Nephron (organoid): ENCODE measurements around the gene CCDC106.

Experiments used
- H3K27ac Mint-ChIP-seq, 3 experiments: 2 replicates each; pipeline ENCODE4 v1.8.0; 2020; ENCODE audit warnings: mixed read lengths in 3 of 3, mild to moderate bottlenecking in 2 of 3, moderate library complexity in 1 of 3
- H3K27me3 Mint-ChIP-seq: 2 replicates; pipeline ENCODE4 v1.8.0; 2021; ENCODE audit warnings: low read depth, mild to moderate bottlenecking, moderate library complexity, mixed read lengths
- H3K36me3 Mint-ChIP-seq: 2 replicates; pipeline ENCODE4 v1.8.0; 2020; ENCODE audit warnings: low read depth, mixed read lengths
- H3K4me1 Mint-ChIP-seq: 2 replicates; pipeline ENCODE4 v1.8.0; 2020; ENCODE audit warnings: mixed read lengths
- H3K4me3 Mint-ChIP-seq, 3 experiments: 2 replicates each; pipeline ENCODE4 v1.8.0; 2020; ENCODE audit warnings: mild to moderate bottlenecking in 3 of 3, mixed read lengths in 3 of 3, moderate library complexity in 2 of 3
- H3K9me3 Mint-ChIP-seq: 2 replicates; pipeline ENCODE4 v1.8.0; 2020; ENCODE audit warnings: mixed read lengths
- TF ChIP-seq, protein P1 (sequence below), 3 experiments: fragments of 200-600 bp; sonication (generic); IDR thresholded peaks; one replicate each; pipeline ENCODE4 v1.5.0; 2021; ENCODE audit warnings: antibody characterized with exemption in 3 of 3; ENCODE audit not compliant: unreplicated experiment in 3 of 3

The CCDC106 gene

DNA sequence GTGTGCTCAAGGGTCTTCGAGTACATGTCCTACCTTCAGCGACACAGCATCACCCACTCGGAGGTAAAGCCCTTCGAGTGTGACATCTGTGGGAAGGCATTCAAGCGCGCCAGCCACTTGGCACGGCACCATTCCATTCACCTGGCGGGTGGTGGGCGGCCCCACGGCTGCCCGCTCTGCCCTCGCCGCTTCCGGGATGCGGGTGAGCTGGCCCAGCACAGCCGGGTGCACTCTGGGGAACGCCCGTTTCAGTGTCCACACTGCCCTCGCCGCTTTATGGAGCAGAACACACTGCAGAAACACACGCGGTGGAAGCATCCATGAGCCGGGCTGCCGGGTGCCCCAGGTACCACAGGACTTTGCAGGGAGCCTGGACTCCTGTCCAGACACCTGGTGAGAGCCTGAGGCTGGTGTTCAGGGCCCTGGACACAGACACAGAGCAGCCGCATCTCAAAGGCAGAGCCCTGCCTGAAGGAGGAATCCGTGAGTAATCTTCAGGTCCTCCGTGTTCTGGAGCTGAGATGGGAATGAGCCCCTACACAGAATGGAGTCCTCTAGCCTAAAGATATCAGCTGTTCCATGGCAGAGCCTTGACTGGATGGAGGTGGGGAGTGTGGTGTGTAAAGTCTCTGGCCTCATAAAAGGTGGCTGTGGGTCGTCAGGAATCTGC, 3.0 kb upstream of the CCDC106 start:
- Mint-ChIP-seq H3K27me3 (no peaks in the 10 kb centered on the region), H3K4me3 (peak overlapping the region; percentile 91 to 94 (median 92)), H3K36me3 (peaks cover 14% of the 10 kb centered on the region), H3K4me1 (peaks cover 48% of the 10 kb centered on the region), H3K9me3 (no peaks in the 10 kb centered on the region), H3K27ac (peak overlapping the region in 2 of 3 experiments; percentile 45 to 84)
- TF ChIP-seq, protein P1, sequence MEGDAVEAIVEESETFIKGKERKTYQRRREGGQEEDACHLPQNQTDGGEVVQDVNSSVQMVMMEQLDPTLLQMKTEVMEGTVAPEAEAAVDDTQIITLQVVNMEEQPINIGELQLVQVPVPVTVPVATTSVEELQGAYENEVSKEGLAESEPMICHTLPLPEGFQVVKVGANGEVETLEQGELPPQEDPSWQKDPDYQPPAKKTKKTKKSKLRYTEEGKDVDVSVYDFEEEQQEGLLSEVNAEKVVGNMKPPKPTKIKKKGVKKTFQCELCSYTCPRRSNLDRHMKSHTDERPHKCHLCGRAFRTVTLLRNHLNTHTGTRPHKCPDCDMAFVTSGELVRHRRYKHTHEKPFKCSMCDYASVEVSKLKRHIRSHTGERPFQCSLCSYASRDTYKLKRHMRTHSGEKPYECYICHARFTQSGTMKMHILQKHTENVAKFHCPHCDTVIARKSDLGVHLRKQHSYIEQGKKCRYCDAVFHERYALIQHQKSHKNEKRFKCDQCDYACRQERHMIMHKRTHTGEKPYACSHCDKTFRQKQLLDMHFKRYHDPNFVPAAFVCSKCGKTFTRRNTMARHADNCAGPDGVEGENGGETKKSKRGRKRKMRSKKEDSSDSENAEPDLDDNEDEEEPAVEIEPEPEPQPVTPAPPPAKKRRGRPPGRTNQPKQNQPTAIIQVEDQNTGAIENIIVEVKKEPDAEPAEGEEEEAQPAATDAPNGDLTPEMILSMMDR (IDR thresholded peaks at IDR 0.05; ENCODE audit: unreplicated experiment in 3 of 3) = no peak

DNA sequence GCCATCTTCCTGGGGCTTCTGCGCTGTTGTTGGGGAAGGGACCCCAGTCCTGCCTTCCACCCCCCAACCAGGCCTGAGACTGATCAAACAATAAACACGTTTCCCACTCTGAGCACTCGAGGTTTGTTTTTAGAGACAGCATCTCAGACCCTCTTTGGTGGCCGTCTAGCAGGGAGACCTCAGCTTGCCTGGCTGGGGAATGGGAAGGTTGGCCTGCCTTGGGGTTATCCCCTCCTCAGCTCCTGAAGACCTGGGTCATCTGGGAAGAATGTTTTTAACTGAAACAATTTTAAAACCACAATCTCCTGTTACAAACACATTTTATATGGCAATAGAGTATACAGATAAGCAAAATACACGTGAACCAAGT, 2.5 kb upstream of the CCDC106 start:
- Mint-ChIP-seq H3K27me3 (no peaks in the 10 kb centered on the region), H3K9me3 (no peaks in the 10 kb centered on the region), H3K27ac (peak overlapping the region in 2 of 3 experiments; percentile 45 to 55), H3K4me3 (peak overlapping the region; percentile 62 to 82 (median 78)), H3K36me3 (peaks cover 15% of the 10 kb centered on the region), H3K4me1 (peaks cover 50% of the 10 kb centered on the region)
- TF ChIP-seq, protein P1 (IDR thresholded peaks at IDR 0.05; ENCODE audit: unreplicated experiment in 3 of 3) = no peak

DNA sequence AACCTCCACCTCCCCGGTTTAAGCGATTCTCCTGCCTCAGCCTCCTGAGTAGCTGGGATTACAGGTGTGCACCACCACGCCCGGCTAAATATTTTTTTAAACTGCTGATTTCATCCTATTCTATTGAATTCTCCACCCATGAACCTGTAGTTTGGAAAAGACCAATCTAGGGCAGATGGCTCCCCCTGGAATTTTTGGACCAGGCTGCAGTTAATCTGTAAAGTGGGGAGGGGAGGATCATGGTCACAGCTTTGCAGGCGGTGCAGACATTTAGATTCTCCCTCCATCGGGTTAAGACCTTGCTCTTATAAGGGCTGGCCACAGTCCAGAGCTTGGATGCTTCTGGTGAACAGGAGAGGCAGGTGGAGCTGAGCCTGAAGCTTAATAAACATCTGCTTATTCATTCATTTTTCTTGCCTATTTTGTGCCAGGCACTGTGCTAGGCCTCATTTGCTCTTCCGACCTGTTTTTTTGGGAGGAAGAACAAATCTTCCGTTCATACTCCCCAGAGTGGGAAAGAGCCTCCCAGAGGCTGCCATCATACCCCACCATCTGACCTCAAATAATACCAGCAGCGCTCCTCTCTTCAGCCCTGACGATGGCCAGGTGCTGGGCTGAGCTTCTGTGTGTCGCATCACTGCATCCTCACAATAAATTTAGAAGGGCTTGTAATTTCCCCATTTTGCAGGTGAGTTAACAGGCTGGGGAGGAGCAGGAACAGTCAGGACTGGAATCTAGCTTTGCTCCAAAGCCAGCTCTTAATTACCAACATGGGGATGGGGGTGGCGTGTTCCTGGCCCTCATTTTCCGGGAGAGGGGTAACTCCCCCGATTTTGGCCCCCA, 902 bp upstream of the CCDC106 start:
- Mint-ChIP-seq H3K27me3 (no peaks in the 10 kb centered on the region), H3K36me3 (peaks cover 22% of the 10 kb centered on the region), H3K27ac (peak overlapping the region; percentile 92 to 97 (median 93)), H3K9me3 (no peaks in the 10 kb centered on the region), H3K4me3 (peak overlapping the region; percentile 92 to 94 (median 93)), H3K4me1 (peaks cover 46% of the 10 kb centered on the region)
- TF ChIP-seq, protein P1 (IDR thresholded peaks at IDR 0.05; ENCODE audit: unreplicated experiment in 3 of 3) = no peak

DNA sequence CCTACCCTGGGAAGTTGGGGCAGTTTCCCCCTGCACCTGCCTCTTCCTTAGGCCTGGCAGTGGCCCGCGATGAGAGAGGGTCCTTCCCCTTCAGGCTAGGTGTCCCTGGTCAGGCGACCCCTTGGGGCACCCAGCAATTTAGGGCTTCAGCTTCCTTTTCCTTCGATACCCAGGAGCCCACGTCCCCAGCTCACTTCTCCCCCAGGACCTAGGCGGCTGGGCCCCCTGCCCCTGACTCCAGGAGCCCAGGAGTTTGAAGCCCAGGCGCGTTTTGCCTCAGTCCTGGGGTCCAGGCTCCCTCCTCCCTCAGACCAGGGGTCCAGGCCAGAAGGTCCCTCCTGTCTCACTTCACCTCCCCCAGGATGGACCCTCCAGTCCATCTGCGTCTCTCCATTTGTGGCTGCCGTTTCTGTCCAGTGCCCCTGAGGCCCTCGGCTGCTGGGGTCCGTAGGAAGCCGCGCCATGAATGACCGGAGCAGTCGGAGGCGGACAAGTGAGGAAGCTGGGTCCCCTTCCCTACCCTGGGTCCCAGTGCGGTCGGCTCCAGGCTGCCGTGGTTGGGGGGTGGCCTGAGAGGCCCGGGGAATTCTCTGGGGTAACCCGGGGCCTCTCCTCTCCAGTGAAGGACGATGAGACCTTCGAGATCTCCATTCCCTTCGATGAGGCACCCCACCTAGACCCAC, 714 bp downstream of the CCDC106 start:
- H3K9me3 Mint-ChIP-seq = no peaks in the 10 kb centered on the region

DNA sequence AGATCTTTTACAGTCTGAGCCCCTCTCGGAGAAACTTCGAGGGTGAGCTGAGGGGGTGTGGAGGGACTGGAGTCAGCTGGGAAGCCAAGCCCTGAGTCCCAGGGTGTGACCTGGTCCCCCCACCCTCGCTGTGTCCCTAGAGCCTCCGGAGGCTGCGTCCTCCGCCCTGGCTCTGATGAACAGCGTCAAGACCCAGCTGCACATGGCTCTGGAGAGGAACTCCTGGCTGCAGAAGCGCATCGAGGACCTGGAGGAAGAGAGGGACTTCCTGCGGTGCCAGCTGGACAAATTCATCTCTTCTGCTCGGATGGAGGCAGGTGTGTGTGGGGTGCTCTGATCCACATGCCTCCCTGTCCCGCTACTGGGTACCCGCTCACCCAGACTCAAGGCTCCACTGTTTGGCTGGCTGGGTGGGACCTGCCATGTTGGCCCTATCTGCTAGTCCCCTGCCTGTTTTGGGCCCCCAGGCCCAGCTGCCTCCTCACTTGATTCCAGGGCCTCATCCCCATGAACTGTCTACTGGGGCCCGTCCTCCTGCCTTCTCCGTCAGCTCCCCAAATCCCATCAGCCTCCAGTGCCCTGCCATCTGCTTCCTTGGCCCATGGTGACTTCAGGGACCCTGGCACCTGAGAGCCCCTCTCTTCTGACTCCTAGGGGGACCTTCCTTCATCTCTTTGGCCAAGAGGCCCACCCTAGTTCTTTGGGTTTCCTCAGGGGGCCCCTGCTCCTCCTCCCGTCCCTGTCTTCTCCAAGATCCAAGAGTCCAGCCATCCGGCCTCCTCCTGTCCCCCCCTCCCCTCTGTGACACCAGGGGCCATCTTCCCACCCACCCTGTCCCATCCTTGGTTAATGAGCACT, 1.5 kb downstream of the CCDC106 start:
- no peaks in the 10 kb centered on the region for H3K27me3 Mint-ChIP-seq
- TF ChIP-seq, protein P1 (IDR thresholded peaks at IDR 0.05; ENCODE audit: unreplicated experiment in 3 of 3) = no peak
- H3K27ac Mint-ChIP-seq = peak overlapping the region; percentile 74 to 91 (median 85)
- peaks cover 24% of the 10 kb centered on the region for H3K36me3 Mint-ChIP-seq
- no peaks in the 10 kb centered on the region for H3K9me3 Mint-ChIP-seq
- peaks cover 31% of the 10 kb centered on the region for H3K4me1 Mint-ChIP-seq
- H3K4me3 Mint-ChIP-seq = peak overlapping the region; percentile 87 to 92 (median 90)

More for the DNA sequence above, 714 bp downstream of the CCDC106 start:
- H3K27ac Mint-ChIP-seq = peak overlapping the region; percentile 74 to 90 (median 81)
- peaks cover 24% of the 10 kb centered on the region for H3K36me3 Mint-ChIP-seq
- H3K27me3 Mint-ChIP-seq = no peaks in the 10 kb centered on the region
- H3K4me1 Mint-ChIP-seq = peaks cover 36% of the 10 kb centered on the region
- peak overlapping the region; percentile 87 to 92 (median 90) for H3K4me3 Mint-ChIP-seq
- TF ChIP-seq, protein P1 (IDR thresholded peaks at IDR 0.05; ENCODE audit: unreplicated experiment in 3 of 3) = no peak
